HCEC 1CT (cell line): Measurements from ENCODE around the gene QDPR.
A peak's percentile ranks its signal among the peaks of the same experiment; 100 is the strongest.
"Not testable (repeated sequence)": the region's sequence is repeated elsewhere in the genome, so short reads cannot be mapped to it uniquely, and the experiment has no call there.

ENCODE experiments used
- DNase-seq: peaks from one replicate; pipeline ENCODE4 v3.0.0-alpha.2; 2017

QDPR gene

DNA sequence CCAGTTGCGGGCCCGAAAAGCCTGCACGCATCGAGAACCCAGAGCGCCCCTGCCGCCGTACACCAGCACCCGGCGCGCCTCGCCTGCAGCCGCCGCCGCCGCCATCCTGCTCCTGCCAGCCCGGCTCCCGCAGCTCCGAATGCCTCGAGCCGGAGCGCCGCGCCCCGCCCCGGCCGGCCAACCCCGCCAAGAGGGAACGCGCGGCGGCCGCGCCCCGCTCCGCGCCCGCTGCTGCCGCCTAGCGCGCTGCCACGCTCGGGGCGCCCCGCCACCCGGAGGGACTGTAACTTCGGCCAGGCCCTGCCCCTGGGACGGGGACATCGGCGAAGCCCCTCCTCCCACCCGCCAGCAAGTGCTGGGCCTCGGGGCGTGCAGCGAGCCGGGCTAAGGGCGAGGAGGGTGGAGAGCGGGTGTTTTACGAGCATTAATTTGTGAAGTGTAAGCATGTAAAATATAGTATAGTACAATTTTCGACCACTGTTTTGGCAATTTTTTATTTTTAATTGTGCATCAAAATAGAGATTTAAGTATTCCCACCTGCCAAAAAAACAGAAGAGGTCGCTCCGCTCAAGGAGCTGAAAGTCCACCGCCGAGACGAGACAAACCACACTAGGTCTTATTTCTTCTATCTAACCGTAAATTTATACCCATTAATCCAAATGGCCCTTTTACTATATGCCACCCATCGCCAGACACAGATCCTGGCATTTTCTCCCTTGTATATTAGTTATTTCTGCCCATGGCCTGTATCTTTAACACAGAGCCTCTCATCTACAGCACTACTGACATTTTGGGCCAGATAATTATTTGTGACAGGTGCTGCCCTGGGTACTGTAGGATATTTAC, at the start of gene QDPR:
Gene QDPR (minus strand): TSS at position 141 of the 846 bp plus-strand sequence. CDS start 36 bp downstream, at position 105.
- DNase-seq = peak; percentile 52

DNA sequence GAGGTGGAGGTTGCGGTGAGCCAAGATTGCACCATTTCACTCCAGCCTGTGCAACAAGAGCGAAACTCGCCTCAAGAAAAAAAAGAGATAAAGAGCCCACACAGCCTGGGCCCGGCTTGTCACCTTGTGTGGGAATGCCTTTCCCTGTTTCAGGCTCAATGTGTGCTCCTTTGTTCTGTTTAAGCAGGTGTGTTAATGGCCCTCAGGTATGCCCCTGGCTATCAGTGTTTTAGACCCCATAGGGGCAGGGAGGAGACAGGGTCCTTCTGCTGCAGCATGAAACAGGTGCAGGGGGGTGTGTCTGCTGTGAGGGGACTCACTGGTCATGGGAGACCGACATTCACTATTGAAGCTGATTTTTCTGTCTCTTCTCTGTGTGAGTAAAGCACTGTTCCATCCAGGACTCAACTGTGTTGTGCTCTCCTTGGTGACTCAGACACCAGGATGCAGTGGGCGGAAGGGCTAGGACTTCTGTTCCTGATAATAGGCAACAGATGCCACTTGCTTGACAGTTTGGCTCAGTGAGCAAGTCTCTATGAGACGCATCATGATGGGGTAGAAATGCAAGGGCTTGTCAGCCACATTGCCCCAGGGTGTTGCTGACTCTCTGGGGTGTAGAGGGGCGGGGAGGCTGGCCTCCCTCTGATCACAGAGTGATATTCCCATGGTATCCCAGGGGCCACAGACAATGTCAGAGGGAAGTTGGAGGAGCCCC, 49.5 kb upstream of the QDPR start:
- peak; percentile 13 for DNase-seq

DNA sequence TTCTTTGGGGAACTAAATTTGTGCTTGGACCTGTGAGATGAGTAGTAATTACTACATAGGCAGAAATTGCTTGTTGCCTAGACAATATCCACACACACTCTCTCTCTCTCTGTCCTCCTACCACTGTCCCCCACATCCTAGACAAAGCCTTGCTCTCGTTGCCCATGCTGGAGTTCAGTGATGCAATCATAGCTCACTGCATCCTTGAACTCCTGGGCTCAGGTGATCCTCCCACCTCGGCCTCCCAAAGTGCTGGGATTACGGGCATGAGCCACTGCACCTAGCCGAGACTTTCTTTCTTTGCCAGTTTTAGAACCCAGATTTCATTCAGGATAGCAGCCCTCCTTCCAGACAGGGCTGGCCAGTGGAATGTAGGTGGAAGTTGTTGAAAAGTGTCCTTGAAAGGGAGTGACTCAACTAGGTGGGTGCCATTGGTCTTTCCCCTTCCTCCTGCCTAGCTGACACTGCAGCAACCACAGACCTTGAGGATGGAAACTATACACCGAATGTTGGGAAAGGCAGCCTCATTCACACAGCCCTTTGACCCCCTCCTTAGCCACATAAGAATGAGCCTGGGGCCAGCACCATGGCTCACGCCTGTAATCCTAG, 48.3 kb upstream of the QDPR start:
- no peak for DNase-seq

DNA sequence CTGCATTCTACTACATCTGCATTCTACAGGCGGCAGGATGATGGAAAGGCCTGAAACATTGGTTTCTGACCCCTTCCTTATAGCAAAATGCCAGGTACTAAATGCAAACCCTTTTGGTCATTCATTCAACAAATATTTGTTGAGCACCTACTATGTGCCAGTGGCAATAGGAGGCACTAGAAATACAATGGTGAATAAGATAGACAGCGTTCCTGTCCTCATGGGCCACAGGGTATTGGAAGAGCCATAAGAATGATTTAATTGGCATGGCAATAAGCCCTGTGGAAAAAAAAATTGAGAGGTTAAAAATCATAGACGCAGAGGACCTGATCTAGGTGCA, 47.8 kb upstream of the QDPR start:
- DNase-seq = no peak

DNA sequence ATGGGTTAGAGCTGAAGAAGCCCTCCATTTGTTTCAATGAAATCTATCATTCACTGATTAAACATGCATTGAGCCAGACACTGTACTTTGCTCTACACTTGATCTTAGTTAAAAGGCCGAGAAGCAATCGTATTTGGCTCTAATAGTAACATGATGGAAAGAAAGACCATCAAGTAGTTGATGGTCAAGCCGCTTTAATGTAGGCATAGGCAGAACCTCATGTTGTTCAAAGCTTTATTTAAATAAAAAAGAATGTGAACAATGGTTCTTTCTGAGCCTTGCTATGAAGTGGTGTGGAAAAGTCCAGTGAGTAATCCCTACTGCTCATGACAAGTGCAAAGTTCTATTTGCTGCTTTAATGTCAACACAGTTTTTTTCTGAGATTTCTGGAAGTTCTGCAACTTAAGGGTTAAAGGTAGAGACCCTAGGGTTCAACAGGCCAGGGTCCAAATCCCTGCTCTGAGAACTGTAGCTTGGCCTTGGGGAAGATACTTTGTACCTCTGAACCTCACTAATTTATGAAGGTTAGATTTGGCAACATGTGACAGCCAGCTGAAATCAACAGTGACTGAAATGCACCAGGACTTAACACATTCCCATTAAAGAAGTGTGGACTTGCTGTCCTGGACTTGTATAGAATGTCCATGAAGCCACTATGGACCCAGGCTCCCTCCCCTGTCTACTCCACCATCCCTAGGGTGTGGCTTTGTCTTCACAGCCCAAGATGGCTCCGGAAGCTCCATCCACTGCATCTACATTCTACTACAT, 47.2 kb upstream of the QDPR start:
- DNase-seq = no peak

DNA sequence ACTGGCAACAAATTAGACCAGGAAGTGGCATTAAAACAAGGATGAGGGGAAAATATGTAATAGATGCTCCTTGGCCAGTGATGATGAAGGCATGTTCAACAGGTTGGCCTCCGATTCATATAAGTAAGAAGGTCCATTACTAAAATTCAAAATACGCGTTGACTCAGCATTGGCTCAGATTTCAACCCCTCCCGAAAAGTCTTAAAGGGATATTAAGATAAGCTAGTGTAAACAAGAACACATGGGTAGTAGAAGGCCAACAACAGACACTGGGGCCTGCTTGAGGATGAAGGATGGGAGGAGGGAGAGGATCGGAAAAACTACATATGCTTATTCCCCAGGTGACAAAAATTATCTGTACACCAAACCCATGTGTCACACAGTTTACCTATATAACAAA, 46.0 kb upstream of the QDPR start:
- DNase-seq = no peak

DNA sequence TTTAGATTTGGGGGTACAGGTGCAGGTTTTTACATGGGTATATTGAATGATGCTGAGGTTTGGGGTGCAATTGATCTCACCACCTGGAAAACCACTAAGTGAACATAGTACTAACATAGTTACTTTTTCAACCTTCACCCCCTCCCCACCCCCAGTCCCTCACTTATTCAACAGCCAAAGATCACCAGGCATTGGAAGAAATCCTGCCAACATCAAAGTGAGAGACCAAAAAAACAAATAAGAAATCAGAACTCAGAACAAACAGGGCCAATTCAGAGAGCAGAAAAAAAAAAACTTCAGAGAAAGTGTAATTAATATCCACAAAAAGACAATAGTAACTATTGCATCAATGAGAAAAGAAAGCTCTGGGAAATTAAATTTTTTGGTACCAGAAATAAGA, 44.6 kb upstream of the QDPR start:
- DNase-seq = no peak

DNA sequence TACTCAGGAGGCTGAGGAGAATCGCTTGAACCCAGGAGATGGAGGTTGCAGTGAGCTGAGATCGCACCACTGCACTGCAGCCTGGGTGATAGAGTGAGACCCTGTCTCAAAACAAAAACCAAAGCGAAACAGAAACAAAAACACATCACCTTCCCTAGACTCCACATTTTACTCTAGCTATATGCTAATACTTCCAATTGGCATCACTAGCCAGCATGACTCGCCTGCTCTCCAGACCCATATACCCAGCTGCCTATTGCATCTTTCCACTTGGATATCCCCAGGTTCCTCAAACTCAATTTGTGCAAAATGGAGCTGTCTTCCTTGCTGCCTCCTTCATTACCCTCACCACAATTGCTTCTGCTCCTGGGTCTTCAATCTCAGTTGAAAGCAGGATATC, 42.7 kb upstream of the QDPR start:
- DNase-seq = no peak

DNA sequence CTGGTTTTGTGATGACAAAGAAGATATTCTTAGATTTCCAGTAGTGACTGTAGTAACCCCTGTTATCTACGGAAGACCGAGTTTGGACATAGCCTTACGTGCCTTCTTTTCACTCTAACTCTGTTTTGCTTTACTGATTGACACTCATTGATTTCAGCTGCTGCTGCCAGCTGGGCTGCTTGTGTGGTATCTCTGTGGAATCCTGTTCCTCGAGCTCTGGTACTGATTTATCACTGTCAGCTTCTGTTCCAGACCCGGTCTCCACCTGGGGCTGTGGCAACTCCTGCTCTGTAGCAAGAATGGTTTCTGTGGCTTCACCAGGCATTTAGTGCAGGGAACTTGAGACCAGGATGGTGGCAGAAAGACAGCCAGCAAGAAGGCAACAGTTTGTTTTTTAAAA, 40.5 kb upstream of the QDPR start:
- no peak for DNase-seq

DNA sequence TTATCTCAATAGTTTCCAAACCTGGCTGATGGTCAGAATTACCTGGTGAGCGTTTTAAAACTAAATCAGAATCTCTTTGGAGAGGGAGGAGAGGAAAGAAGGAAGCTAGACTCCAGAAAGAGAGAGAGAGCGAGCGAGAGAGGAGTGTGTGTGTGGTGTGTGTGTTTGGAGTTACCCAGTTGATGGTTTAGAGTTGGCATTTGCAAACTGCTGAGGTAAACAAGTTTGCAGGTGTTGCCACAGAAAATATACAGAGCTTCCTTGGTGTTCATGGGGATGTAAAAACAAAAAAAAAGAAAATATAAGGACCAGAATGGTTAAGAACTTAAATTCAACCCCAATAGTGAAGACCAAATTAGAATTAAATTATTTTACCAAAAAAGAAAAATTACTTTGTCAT, 38.7 kb upstream of the QDPR start:
- DNase-seq = no peak

DNA sequence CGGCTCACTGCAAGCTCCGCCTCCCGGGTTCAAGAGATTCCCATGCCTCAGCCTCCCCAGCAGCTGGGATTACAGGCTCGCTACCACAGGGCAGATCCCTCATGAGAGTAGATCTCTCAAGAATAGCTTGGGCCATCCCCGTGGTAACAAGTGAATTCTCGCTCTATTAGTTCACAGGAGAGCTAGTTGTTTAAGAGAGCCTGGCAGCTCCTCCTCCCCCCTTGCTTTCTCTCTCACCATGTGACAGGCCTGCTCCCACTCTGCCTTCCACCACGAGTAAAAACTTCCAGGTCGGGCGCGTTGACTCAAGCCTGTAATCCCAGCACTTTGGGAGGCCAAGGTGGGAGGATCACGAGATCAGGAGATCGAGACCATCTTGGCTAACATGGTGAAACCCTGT, 34.8 kb upstream of the QDPR start:
- DNase-seq = no peak

DNA sequence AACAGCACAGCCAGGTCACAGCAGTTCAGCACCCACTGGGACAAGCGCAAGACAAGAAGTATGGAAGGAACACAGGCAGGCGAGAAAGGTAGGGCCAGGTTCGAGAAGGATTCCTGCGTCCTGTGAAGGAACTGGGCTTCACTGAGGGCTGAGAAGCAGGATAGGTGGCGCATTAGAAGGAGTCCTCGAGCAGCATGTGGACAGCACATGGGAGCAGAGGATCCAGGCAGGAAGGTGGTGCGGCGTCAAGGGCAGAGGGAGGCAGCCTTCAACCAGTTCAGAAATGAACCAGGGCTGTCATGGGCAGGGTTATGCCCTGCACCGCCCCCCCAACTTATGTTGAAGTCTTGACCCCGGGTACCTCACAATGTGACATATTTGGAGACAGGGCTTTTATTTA, 34.3 kb upstream of the QDPR start:
- no peak for DNase-seq

DNA sequence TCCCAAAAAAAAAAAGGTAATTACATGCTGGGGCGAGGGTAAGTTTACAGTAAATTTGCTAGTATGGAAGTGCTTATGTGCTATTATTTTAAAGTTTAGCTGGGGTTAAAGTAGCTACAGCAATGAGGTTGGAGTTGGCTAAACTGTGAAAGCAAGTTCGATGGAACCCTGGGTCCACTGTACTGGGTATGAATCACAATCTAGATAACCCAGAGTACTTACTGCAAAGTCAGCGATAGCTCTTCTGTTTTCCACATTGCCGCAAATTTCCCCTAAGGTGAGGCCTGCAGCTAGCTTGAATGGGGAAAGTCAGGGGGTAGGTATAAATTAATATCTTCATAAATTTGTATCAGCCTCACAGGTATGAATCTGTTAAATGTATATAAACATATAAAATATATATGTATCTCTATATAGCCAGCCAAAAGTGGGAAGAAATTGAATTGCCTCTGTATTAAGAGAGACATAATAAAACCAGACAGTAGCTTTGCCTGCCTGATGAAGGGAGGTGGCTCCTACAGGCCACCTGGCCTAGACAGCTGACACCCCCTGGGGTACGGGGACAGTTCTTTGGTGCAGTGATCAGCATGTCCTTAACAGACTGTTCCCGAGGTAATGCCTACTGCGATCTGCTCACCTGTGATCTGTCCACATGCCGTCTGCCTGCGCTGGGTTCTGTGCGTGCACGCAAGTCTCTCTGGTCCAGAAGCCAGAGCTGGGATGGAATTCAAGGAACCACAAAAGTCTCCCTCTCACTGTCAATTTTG, 33.7 kb upstream of the QDPR start:
- no peak for DNase-seq

DNA sequence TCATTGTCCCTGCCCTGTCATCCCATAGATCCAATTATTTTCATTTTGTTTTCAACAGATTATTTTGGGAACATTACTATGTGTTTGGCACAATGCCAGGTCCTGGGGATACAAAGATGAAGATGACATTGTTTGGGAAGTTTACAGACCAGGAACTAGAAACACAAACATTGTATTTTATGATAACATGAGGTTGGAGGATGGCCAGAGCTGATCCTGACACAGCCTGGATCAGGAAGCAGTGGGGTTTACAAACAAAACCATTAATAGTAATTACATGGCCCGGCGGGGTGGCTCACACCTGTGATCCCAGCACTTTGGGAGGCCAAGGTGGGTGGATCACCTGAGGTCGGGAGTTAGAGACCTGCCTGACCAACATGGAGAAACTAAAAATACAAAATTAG, 32.9 kb upstream of the QDPR start:
- no peak for DNase-seq

DNA sequence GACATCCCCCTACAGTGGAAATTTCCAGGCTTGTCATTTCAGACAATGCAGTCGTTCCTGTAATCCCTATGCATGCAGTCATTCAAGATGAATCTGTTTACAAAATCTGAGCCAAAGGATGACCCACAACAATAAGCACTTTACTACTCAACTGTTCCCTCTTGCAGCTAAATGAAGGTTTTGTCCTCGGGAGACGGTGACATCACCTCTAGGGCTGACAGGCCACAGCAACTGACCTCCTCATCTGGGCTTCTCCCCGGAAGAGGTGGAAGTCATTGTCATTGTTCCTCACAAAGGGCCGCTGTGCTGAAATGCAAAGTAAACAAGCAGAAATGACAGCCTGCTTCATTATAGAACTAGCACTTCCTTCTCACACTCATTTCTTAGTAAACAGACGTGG, 32.3 kb upstream of the QDPR start:
- no peak for DNase-seq

DNA sequence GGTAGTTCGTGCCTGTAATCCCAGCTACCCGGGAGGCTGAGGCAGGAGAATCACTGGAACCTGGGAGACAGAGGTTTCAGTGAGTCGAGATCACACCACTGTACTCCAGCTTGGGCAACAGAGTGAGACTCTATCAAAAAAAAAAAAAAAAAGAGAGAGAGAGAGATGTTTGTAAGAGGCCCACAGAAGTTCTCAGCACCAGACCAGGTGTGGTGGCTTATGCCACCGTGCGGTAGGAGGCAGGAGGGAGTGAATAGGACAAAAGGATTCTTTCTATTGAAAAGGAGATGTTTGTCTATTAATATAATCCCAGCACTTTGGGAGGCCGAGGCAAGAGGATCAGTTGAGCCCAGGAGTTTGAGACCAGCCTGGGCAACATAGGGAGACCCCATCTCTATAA, 25.2 kb upstream of the QDPR start:
- not testable (repeated sequence) for DNase-seq

DNA sequence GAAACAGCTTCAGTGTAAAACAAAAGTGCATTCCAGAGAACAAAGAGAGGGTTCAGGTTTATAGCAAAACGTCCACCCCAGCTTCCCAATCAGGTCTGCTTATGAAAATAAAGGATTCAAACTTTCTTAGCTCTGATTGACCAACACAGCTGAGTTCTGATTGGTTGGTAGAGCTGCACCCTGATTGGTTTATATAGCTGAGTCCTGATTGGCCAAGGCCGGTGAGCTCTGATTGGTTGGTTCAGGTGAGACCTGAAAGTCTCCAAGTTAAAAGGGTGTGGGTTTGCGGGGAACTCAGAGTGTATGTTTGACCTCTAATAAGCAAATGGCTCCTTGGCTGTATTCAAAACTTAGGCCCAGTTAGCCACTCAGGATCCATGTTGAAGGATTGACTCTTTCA, 24.0 kb upstream of the QDPR start:
- no peak for DNase-seq

DNA sequence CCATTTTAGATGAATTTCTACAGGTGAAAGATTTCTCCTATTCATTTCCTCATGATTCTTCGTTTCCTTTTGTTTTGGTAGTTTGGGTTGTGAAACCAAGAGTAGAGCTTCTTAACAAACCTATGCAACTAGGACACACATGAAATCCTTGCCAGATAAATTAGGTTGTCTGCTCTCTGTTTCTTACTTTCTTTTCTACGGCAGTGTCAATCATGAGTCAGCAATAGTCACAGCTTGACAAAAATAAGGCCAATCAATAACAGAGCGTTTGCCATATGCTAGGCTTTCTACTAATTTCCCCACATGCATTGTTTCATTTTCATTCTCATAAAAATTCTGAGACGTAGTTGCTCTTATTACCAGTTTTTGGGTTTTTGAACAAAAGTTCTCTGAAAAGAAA, 23.4 kb upstream of the QDPR start:
- DNase-seq = no peak

DNA sequence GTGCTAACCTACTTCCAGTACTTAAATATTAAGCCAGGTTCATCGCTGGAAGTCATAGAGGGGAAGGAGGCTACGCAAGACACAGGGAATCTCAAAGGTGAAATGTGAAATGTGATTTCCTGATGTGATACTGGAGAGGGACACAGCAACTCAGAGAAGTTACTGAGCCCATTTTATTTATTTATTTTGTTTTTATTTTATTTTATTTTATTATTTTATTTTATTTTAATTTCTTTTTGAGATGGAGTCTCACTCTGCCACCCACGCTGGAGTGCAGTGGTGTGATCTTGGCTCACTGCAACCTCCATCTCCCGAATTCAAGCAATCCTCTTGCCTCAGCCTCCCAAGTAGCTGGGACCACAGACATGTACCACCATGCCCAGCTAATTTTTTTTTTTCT, 22.8 kb upstream of the QDPR start:
- DNase-seq = no peak

DNA sequence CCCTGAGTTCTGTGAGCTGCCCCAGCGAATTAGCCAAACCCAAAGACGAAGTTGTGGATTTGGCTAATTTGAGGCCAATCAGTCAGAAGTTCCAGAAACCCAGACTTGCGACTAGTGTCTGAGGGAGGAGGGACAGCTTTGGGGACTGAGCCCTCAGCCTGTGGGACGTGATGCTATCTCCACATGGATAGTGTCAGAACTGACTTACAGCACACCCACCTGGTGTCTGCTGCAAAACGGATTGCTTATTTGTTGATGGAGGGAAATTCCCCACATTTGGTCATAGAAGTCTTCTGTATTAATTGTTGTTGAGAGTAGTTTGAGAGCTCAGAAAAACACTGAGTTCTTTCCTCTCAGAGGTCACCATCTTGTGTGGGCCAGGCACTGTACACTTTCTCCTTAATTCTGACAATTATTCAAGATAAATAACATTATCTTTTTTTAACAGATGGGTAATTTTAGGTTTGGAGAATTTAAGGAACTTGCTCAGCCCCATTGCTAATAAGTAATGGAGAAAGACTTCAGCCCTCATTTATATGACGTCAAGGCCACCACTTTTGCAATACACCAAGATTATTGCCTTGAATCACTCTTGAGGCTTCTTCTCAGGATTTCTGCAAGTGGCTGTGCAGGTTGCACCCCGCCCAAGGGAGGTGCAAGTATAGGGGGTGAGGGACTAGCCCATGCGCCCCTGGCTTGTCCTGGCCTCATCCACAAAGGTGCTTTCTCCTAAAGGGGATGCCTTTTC, 19.8 kb upstream of the QDPR start:
- no peak for DNase-seq

DNA sequence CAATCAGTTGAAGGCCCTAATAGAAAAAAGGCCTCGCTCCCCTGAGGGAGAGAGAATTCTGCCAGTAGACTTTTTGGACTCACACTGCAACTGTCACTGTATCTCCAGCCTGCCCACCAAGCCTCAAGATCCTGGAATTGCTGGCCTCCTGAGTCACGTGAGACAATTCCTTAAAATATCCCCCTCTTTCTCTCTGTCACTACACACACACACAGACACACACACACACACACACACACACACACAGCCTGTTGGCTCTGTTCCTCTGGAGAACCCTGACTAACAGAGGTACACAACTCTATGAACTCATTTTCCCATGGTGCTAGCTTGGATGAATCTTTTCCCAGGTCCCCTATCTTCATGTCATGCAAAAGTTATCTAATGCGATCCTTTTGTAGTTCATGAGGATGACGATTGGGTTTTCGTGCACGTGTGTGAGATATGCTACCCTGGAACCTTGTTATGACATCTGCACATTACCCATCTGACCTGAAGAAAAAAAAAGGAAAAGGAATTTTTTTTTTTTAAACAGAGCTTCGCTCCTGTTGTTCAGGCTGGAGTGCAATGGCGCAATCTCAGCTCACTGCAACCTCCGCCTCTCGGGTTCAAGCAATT, 16.8 kb upstream of the QDPR start:
- DNase-seq = no peak
